Measurements from ENCODE around the gene ABLIM3. TPM values are rescaled to one million over a fixed set of nuclear protein-coding genes. Genes with fewer than 3 reads are reported as not detected.

Gene ABLIM3
- total RNA-seq, 1 donor from 2014 or later = 3.9 TPM

DNA sequence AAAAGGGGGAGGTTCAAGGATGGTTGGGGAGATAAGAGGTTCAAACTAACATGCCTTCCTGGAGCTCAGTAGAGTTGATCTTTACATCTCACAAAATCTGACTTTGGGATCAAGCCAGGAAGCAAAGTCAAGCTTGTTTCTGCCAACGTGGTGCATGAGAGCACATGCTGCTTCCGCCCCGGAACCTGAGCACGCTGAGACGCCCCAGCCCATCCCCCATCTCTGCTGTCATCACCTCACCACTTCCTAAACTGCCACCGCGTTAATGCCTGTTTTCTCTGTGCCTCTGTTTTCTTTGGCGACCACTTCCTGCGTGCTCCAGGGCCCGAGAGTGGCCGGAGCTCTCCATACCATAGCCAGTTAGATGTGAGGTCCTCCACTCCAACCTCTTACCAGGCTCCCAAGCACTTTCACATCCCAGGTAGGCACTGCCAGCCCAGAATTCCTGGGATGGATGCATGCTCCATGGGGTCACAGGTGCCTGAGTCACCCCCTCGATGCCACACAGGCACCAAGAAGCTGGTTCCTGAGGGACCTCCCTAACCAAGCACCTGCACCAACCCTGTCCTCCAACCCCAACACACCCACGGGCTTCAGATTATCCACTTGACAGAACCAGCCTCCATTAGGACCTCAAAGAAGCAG lies 99.2 kb downstream of the ABLIM3 start:
- H3K36me3 Mint-ChIP-seq (ENCODE audit: low read depth, unreplicated experiment) = peaks cover 9% of the 10 kb centered on the region
- Histone ChIP-seq H4K20me1 (ENCODE audit: insufficient read depth, low read length) (no peaks in the 10 kb centered on the region), H3K27me3 (ENCODE audit: insufficient read depth, low read length) (no peaks in the 10 kb centered on the region), H3K27ac (ENCODE audit: low read depth, low read length) (no peak overlapping the region), H3K4me3 (ENCODE audit: insufficient read depth, low read depth, low read length) (no peak overlapping the region), H3K9ac (ENCODE audit: low read length) (no peak overlapping the region), H3K79me2 (ENCODE audit: insufficient read depth, low read length) (no peaks in the 10 kb centered on the region), H3K9me3 (ENCODE audit: insufficient read depth, low read depth, low read length) (no peaks in the 10 kb centered on the region), H3K4me2 (ENCODE audit: low read length) (no peak overlapping the region), H3K4me1 (ENCODE audit: insufficient read depth, low read length) (no peaks in the 10 kb centered on the region), H2AFZ (ENCODE audit: low read depth, low read length) (no peak overlapping the region), H3K36me3 (ENCODE audit: insufficient read depth, low read length) (no peaks in the 10 kb centered on the region)
- no peak for FAIRE-seq
- TF ChIP-seq EZH2 (IDR thresholded peaks at IDR 0.05; ENCODE audit: insufficient read depth, low read length) = no peak
- TF ChIP-seq, protein P1, sequence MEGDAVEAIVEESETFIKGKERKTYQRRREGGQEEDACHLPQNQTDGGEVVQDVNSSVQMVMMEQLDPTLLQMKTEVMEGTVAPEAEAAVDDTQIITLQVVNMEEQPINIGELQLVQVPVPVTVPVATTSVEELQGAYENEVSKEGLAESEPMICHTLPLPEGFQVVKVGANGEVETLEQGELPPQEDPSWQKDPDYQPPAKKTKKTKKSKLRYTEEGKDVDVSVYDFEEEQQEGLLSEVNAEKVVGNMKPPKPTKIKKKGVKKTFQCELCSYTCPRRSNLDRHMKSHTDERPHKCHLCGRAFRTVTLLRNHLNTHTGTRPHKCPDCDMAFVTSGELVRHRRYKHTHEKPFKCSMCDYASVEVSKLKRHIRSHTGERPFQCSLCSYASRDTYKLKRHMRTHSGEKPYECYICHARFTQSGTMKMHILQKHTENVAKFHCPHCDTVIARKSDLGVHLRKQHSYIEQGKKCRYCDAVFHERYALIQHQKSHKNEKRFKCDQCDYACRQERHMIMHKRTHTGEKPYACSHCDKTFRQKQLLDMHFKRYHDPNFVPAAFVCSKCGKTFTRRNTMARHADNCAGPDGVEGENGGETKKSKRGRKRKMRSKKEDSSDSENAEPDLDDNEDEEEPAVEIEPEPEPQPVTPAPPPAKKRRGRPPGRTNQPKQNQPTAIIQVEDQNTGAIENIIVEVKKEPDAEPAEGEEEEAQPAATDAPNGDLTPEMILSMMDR (IDR thresholded peaks at IDR 0.05; ENCODE audit: insufficient read depth, low read depth, low read length) = no peak
- H3K4me3 Mint-ChIP-seq (ENCODE audit: unreplicated experiment) = no peak overlapping the region
- H3K27me3 Mint-ChIP-seq (ENCODE audit: low read depth, unreplicated experiment) = peaks cover 75% of the 10 kb centered on the region
- peak overlapping the region; percentile 55 for H3K27ac Mint-ChIP-seq (ENCODE audit: unreplicated experiment)
- no peaks in the 10 kb centered on the region for H3K4me1 Mint-ChIP-seq (ENCODE audit: low read depth, unreplicated experiment)
- no peak for DNase-seq (ENCODE audit: low read depth)
- H3K9me3 Mint-ChIP-seq (ENCODE audit: unreplicated experiment) = peaks cover 1% of the 10 kb centered on the region

DNA sequence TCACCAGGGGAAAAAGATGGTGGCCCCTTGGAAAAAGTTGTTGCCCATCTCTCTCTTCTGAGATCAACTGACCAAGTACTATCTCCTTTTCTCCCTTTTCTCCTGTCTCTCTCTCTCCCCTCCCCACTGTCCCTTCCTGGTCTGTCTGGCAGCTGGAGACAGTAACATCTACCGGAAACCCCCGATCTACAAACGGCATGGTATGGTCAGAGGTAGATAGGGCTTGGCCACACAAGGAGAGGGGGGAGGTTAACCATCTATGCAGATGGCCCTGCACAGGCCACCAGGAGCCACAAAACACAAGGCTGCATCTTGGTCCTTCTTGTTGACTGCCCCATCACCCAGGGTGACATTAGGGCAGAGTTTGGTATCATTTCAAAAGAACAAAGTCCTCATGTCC lies 101.0 kb downstream of the ABLIM3 start:
- peaks cover 11% of the 10 kb centered on the region for H3K36me3 Mint-ChIP-seq (ENCODE audit: low read depth, unreplicated experiment)
- H3K4me1 Mint-ChIP-seq (ENCODE audit: low read depth, unreplicated experiment) = no peaks in the 10 kb centered on the region
- FAIRE-seq (no peak), DNase-seq (ENCODE audit: low read depth) (no peak)
- no peaks in the 10 kb centered on the region for H3K36me3 ChIP-seq (ENCODE audit: insufficient read depth, low read length)
- H3K27ac Mint-ChIP-seq (ENCODE audit: unreplicated experiment) = no peak overlapping the region
- no peaks in the 10 kb centered on the region for H3K4me1 ChIP-seq (ENCODE audit: insufficient read depth, low read length)
- peaks cover 7% of the 10 kb centered on the region for H3K9me3 Mint-ChIP-seq (ENCODE audit: unreplicated experiment)
- H3K4me3 ChIP-seq (ENCODE audit: insufficient read depth, low read depth, low read length) = no peak overlapping the region
- no peaks in the 10 kb centered on the region for H3K9me3 ChIP-seq (ENCODE audit: insufficient read depth, low read depth, low read length)
- no peaks in the 10 kb centered on the region for H3K79me2 ChIP-seq (ENCODE audit: insufficient read depth, low read length)
- no peak for TF ChIP-seq EZH2 (IDR thresholded peaks at IDR 0.05; ENCODE audit: insufficient read depth, low read length)
- TF ChIP-seq, protein P1 (IDR thresholded peaks at IDR 0.05; ENCODE audit: insufficient read depth, low read depth, low read length) = no peak
- H2AFZ ChIP-seq (ENCODE audit: low read depth, low read length) = no peak overlapping the region
- peaks cover 76% of the 10 kb centered on the region for H3K27me3 Mint-ChIP-seq (ENCODE audit: low read depth, unreplicated experiment)
- no peak overlapping the region for H3K4me2 ChIP-seq (ENCODE audit: low read length)
- H4K20me1 ChIP-seq (ENCODE audit: insufficient read depth, low read length) = no peaks in the 10 kb centered on the region
- no peak overlapping the region for H3K4me3 Mint-ChIP-seq (ENCODE audit: unreplicated experiment)
- no peak overlapping the region for H3K9ac ChIP-seq (ENCODE audit: low read length)
- no peaks in the 10 kb centered on the region for H3K27me3 ChIP-seq (ENCODE audit: insufficient read depth, low read length)
- H3K27ac ChIP-seq (ENCODE audit: low read depth, low read length) = no peak overlapping the region

DNA sequence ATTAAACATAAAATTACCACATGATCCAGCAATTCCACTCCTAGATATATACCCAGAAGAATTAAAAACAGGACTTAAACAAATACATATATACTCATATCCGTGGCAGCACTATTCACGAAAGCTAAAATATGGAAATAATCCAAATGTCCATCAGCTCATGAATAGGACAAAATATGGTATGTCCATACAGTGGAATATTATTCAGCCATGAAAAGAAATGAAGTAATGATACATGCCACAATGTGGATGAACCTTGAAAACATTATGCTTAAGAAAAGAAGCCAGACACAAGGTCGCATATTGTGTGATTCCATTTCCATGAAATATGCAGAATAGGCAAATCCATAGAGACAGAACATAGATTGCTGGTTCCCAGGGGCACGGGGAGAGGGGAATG lies 105.6 kb downstream of the ABLIM3 start:
- Mint-ChIP-seq H3K9me3 (ENCODE audit: unreplicated experiment) (peaks cover 6% of the 10 kb centered on the region), H3K27me3 (ENCODE audit: low read depth, unreplicated experiment) (peaks cover 73% of the 10 kb centered on the region), H3K4me1 (ENCODE audit: low read depth, unreplicated experiment) (no peaks in the 10 kb centered on the region), H3K27ac (ENCODE audit: unreplicated experiment) (no peak overlapping the region), H3K4me3 (ENCODE audit: unreplicated experiment) (no peak overlapping the region), H3K36me3 (ENCODE audit: low read depth, unreplicated experiment) (peaks cover 14% of the 10 kb centered on the region)
- Histone ChIP-seq H3K4me2 (ENCODE audit: low read length) (no peak overlapping the region), H3K36me3 (ENCODE audit: insufficient read depth, low read length) (peaks cover 7% of the 10 kb centered on the region), H3K79me2 (ENCODE audit: insufficient read depth, low read length) (no peaks in the 10 kb centered on the region), H3K27me3 (ENCODE audit: insufficient read depth, low read length) (no peaks in the 10 kb centered on the region), H3K4me3 (ENCODE audit: insufficient read depth, low read depth, low read length) (no peak overlapping the region), H2AFZ (ENCODE audit: low read depth, low read length) (no peak overlapping the region), H4K20me1 (ENCODE audit: insufficient read depth, low read length) (no peaks in the 10 kb centered on the region), H3K4me1 (ENCODE audit: insufficient read depth, low read length) (no peaks in the 10 kb centered on the region), H3K27ac (ENCODE audit: low read depth, low read length) (no peak overlapping the region), H3K9ac (ENCODE audit: low read length) (no peak overlapping the region), H3K9me3 (ENCODE audit: insufficient read depth, low read depth, low read length) (no peaks in the 10 kb centered on the region)
- FAIRE-seq (no peak), DNase-seq (ENCODE audit: low read depth) (no peak)
- no peak for TF ChIP-seq EZH2 (IDR thresholded peaks at IDR 0.05; ENCODE audit: insufficient read depth, low read length)
- TF ChIP-seq, protein P1 (IDR thresholded peaks at IDR 0.05; ENCODE audit: insufficient read depth, low read depth, low read length) = no peak
